Smooth muscle cell (in vitro differentiated cells): ENCODE data around the gene ITGB2. TPM values are rescaled to one million over a fixed set of nuclear protein-coding genes. Genes with fewer than 3 reads are reported as not detected.

Experiments used
- DNase-seq: peaks from one replicate; lab custom pipeline; 2025; ENCODE audit not compliant: unreplicated experiment; lab: John Stamatoyannopoulos, UW
- H2AFZ ChIP-seq: fragments of 200-600 bp; sonication (generic); 2 replicates; pipeline ENCODE4 v1.6.0; 2016; ENCODE audit warnings: antibody characterized with exemption, low read depth, mild to moderate bottlenecking
- H3F3A ChIP-seq: fragments of 200-600 bp; sonication (generic); 2 replicates; pipeline ENCODE4 v1.6.0; 2017; ENCODE audit warnings: antibody characterized with exemption, low read depth
- H3K27ac ChIP-seq: fragments of 200-600 bp; sonication (generic); 2 replicates; pipeline ENCODE4 v1.5.1; 2016; ENCODE audit warnings: low read depth, mild to moderate bottlenecking
- H3K27me3 ChIP-seq: fragments of 200-600 bp; sonication (generic); 2 replicates; pipeline ENCODE4 v1.6.1; 2016; ENCODE audit warnings: low read depth, mild to moderate bottlenecking
- H3K36me3 ChIP-seq: fragments of 200-600 bp; sonication (generic); 2 replicates; pipeline ENCODE4 v1.5.1; 2016; ENCODE audit warnings: low read depth
- H3K4me1 ChIP-seq: fragments of 200-600 bp; sonication (generic); 2 replicates; pipeline ENCODE4 v1.5.1; 2016; ENCODE audit warnings: low read depth
- H3K4me2 ChIP-seq: fragments of 200-600 bp; sonication (generic); 2 replicates; pipeline ENCODE4 v1.6.0; 2016; ENCODE audit warnings: mild to moderate bottlenecking
- H3K4me3 ChIP-seq: fragments of 200-600 bp; sonication (generic); 2 replicates; pipeline ENCODE4 v1.5.1; 2016; ENCODE audit warnings: mild to moderate bottlenecking
- H3K79me2 ChIP-seq: fragments of 200-600 bp; sonication (generic); 2 replicates; pipeline ENCODE4 v1.6.0; 2016; ENCODE audit warnings: low read depth, mild to moderate bottlenecking
- H3K9ac ChIP-seq: fragments of 200-600 bp; sonication (generic); 2 replicates; pipeline ENCODE4 v1.6.0; 2016; ENCODE audit warnings: low read depth
- H3K9me3 ChIP-seq: fragments of 200-600 bp; sonication (generic); replicated peaks from 2 replicates; pipeline ENCODE4 v1.5.1; 2016; ENCODE audit warnings: low read depth
- H4K20me1 ChIP-seq: fragments of 200-600 bp; sonication (generic); 2 replicates; pipeline ENCODE4 v1.6.0; 2016; ENCODE audit warnings: low read depth
- CTCF ChIP-seq: fragments of 200-600 bp; sonication (generic); IDR thresholded peaks from 2 replicates; pipeline ENCODE4 v1.5.1; 2017; ENCODE audit warnings: borderline replicate concordance, mild to moderate bottlenecking, antibody characterized with exemption; ENCODE audit not compliant: insufficient read depth, poor library complexity, severe bottlenecking
- WGBS: methylation state at CpG from one replicate; pipeline ENCODE4 v1.1.7; 2016; ENCODE audit warnings: low lambda C conversion rate; 5-methylcytosine and 5-hydroxymethylcytosine counted together
- polyA plus RNA-seq: library from polyadenylated mRNA; unstranded; fragments of >200 nt; fragmentation: Nextera tagmentation; extraction: Ambion mirVana; gene quantifications from 2 replicates; pipeline ENCODE4 v1.2.1, GENCODE V29; 2016
- total RNA-seq: library from RNA; depleted of rRNA; stranded (reverse); fragments of >200 nt; gene quantifications from 2 replicates; pipeline ENCODE4 v1.2.3, GENCODE V29; 2014

Gene ITGB2
- total and polyA plus RNA-seq, 2 experiments from 2014 or later: 0.18 to 0.86 TPM

DNA sequence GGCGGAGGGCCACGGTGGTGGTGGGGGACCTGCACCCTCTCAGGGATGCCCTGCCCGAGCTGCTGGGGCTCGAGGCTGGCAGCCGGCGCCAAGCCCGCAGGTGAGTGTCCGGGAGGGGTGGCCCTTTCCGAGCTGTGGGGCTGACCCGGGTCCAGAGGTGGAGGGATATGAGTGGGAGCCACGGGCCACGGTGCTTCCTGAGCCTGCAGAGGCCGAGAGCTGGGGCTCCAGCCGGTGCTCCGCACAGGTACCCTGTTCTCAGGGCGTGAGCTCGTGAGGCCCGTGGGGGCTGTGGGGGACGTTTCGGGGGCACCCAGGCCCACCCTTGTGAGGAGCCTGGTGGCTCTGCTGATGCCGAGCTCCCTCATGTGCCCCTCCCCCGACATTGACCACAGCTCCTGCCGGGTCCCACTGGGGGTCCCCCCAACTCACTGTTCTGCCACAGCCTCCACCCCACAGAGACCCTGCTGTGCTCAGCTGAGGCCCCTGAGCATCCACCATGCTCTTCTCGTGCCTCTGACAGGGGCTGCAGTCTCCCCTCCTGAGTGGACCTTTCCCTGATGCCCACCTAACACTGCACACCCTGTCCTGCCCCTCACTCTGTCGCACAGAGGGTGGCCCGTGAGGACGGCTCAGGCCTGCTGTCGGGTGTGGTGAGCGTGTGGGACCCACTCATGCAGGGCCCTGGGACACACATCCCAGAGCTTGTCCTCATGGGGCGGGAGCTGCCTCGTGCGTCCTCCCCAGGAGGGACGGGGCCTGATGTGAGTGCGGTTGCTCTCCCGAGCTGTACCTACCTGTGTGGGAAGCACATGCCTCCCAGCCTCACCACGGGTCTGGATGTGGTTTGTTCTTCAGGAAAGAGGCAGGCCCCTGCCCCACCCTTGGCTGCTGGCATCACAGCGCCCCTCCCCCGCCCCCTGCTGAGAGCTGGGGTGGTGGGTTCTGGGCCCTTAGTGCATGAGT lies 46.7 kb upstream of the ITGB2 start:
- Histone ChIP-seq H3K27me3 (no peaks in the 10 kb centered on the region), H2AFZ (no peak overlapping the region), H3F3A (peaks cover 14% of the 10 kb centered on the region), H3K9me3 (no peaks in the 10 kb centered on the region), H3K4me3 (no peak overlapping the region), H3K79me2 (peaks cover 11% of the 10 kb centered on the region), H4K20me1 (no peaks in the 10 kb centered on the region), H3K27ac (no peak overlapping the region), H3K4me1 (peaks cover 35% of the 10 kb centered on the region), H3K36me3 (no peaks in the 10 kb centered on the region), H3K9ac (no peak overlapping the region), H3K4me2 (no peak overlapping the region)
- no peak for DNase-seq
- no peak for TF ChIP-seq CTCF
- 92% methylated on average over 31 of the region's 38 CpGs for WGBS

DNA sequence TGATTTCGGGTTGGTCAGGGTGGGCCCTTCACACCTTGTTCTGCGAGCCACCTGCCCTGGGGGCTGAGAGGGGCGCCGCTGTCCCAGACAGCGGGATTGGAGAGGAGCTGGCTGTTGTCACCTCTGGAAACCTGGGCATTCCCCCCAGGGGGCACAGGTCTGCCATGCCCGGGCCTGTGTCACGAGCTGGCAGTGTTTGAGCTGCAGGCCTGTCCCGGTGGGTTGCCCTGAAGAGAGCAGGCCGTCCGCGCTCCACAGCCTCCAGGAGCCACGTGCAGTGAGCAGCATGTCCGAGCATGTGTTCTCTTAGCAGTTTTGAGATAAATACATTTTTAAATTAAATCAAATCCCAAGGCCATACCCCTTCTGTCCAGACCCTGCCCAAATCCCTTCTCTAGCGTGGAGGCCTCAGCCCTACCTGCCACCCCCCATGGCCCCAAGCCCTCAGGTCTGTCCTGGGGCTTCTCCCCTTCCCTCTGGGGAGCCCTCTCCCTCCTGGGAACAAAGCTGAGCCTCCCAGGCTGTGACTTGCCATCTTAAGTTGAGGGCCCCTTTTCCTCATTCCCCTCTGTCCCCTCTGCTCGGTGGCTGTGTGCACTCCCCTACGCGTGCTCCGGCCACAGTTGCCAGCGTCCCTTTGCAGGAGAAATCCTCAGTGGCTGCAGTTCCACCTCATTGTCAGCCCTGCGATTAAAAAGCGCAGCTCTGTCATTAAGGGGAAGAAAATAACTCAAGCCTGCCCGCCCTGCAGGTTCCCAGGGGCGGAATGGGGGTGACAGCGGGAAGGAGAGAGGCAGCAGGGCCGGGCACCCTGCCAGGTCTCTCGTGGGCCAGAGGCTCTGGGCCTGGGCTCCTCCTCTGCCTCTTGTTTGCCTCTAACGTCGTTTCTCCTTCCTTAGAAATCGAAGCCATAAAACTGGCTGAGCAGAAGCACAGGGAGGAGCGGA lies 45.7 kb upstream of the ITGB2 start:
- no peak overlapping the region for H3K9ac ChIP-seq
- peaks cover 21% of the 10 kb centered on the region for H3F3A ChIP-seq
- no peaks in the 10 kb centered on the region for H4K20me1 ChIP-seq
- no peak overlapping the region for H3K4me3 ChIP-seq
- TF ChIP-seq CTCF: no peak
- no peaks in the 10 kb centered on the region for H3K27me3 ChIP-seq
- H3K4me1 ChIP-seq: peaks cover 36% of the 10 kb centered on the region
- no peaks in the 10 kb centered on the region for H3K9me3 ChIP-seq
- no peak overlapping the region for H3K27ac ChIP-seq
- peaks cover 15% of the 10 kb centered on the region for H3K79me2 ChIP-seq
- H3K36me3 ChIP-seq: no peaks in the 10 kb centered on the region
- no peak for DNase-seq
- H3K4me2 ChIP-seq: no peak overlapping the region
- WGBS: 88% methylated on average over 30 of the region's 30 CpGs
- no peak overlapping the region for H2AFZ ChIP-seq

DNA sequence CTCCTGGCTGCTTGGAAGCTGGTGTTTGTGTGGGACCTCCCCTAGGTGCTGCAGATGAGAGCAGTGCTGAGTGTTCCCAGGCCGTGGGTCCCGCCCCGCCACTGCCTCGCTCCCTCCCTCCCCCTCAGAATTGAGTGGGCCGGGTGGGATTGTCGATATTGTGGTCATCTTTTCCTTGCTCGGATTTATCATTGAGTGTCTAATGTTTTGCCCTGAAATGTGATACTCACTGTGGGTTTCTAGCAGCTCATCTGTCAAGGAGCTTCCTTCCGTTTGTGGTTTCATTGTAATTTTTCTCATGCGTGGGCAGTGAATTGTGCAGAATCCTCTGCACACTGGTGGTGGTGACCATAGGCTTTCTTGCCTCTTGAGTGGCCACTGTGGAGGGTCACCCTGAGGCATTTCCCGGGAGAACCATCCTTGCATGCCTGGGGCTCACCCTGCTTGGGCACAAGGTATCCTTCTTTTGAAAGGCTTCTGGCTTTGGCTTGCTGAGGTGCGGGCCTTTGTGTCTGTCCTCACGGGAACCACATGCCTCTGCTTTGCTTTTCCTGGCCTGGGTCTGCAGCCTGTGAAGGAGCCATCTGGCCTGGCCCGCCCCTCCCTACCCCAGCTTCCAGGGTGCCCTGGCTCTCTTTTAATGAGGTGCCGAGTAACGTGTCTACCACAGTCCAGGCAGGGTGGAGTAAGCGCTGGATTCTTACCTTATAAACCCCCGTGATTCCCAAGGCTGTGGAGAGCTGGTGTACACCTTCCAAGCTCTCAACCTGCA lies 44.7 kb upstream of the ITGB2 start:
- WGBS: 53% methylated on average over 17 of the region's 17 CpGs
- Histone ChIP-seq H3K36me3 (no peaks in the 10 kb centered on the region), H3K4me1 (peaks cover 35% of the 10 kb centered on the region), H3K9me3 (no peaks in the 10 kb centered on the region), H3K27me3 (no peaks in the 10 kb centered on the region), H3F3A (peaks cover 21% of the 10 kb centered on the region), H4K20me1 (no peaks in the 10 kb centered on the region), H3K4me3 (no peak overlapping the region), H2AFZ (no peak overlapping the region), H3K79me2 (peaks cover 20% of the 10 kb centered on the region), H3K9ac (no peak overlapping the region), H3K4me2 (no peak overlapping the region), H3K27ac (peak overlapping the region; percentile 58)
- TF ChIP-seq CTCF: no peak
- DNase-seq: no peak
